NCI-H187 treated with DMSO at 0.1 percent for 48 hours (cell line): ENCODE results near the gene SGPL1.

ENCODE experiments used
- DNase-seq: peaks from one replicate; lab custom pipeline; 2025; lab: John Stamatoyannopoulos, UW

The SGPL1 gene

GRCh38 chr10:70811881-70812280, 3.9 kb upstream of the SGPL1 start:
- no peak for DNase-seq

GRCh38 chr10:70812814-70813213, 2.9 kb upstream of the SGPL1 start:
- no peak for DNase-seq

- no peak for DNase-seq
Measured at GRCh38 chr10:70814126-70814525, 1.6 kb upstream of the SGPL1 start.

GRCh38 chr10:70816220-70816894, 609 bp downstream of the SGPL1 start:
- DNase-seq: no peak

- no peak for DNase-seq
Measured at GRCh38 chr10:70820976-70821750, 5.4 kb downstream of the SGPL1 start.

- no peak for DNase-seq
Measured at GRCh38 chr10:70822076-70822820, 6.5 kb downstream of the SGPL1 start.

- no peak for DNase-seq
Measured at GRCh38 chr10:70827086-70827757, 11.5 kb downstream of the SGPL1 start.

GRCh38 chr10:70828923-70829322, 13.2 kb downstream of the SGPL1 start:
- no peak for DNase-seq

- no peak for DNase-seq
Measured at GRCh38 chr10:70829543-70829942, 13.8 kb downstream of the SGPL1 start.

- no peak for DNase-seq
Measured at GRCh38 chr10:70830164-70830563, 14.4 kb downstream of the SGPL1 start.

GRCh38 chr10:70832221-70832620, 16.5 kb downstream of the SGPL1 start:
- DNase-seq: no peak

- no peak for DNase-seq
Measured at GRCh38 chr10:70832852-70833528, 17.2 kb downstream of the SGPL1 start.

GRCh38 chr10:70833601-70834000, 17.9 kb downstream of the SGPL1 start:
- no peak for DNase-seq

- DNase-seq: no peak
Measured at GRCh38 chr10:70834021-70834420, 18.3 kb downstream of the SGPL1 start.

GRCh38 chr10:70834441-70835151, 18.8 kb downstream of the SGPL1 start:
- DNase-seq: no peak

- DNase-seq: no peak
Measured at GRCh38 chr10:70836319-70836718, 20.6 kb downstream of the SGPL1 start.

- no peak for DNase-seq
Measured at GRCh38 chr10:70837660-70838059, 21.9 kb downstream of the SGPL1 start.

GRCh38 chr10:70838270-70838805, 22.6 kb downstream of the SGPL1 start:
- DNase-seq: no peak

GRCh38 chr10:70840836-70841235, 25.1 kb downstream of the SGPL1 start:
- DNase-seq: no peak

- no peak for DNase-seq
Measured at GRCh38 chr10:70843333-70843732, 27.6 kb downstream of the SGPL1 start.
